SIG-M5 treated with dmso at 0.1 percent for 504 hours (cell line): ENCODE results near the gene TRPM8.

Experiments used
- DNase-seq: peaks from one replicate; lab custom pipeline; 2025; ENCODE audit not compliant: unreplicated experiment; lab: John Stamatoyannopoulos, UW

Gene TRPM8

DNA sequence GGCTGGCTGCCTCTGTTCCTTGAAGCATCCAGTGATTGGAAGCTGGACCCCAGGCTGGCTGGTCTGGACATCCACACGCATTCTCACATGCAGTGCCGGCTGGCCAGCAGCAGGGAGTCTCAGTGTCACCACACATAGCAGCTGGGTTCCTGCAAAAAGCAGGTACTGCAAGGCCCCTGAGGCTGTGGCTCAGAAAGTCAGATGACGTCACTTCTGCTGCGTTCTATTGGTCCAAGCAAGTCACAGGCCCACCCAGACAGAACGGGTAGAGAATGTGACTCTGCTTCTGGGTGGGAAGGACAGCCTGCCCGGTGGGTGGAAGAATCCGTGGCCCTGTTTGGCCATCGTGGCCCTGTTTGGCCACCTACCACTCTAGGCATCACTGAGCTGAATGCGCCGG lies 82.0 kb downstream of the TRPM8 start:
- no peak for DNase-seq

DNA sequence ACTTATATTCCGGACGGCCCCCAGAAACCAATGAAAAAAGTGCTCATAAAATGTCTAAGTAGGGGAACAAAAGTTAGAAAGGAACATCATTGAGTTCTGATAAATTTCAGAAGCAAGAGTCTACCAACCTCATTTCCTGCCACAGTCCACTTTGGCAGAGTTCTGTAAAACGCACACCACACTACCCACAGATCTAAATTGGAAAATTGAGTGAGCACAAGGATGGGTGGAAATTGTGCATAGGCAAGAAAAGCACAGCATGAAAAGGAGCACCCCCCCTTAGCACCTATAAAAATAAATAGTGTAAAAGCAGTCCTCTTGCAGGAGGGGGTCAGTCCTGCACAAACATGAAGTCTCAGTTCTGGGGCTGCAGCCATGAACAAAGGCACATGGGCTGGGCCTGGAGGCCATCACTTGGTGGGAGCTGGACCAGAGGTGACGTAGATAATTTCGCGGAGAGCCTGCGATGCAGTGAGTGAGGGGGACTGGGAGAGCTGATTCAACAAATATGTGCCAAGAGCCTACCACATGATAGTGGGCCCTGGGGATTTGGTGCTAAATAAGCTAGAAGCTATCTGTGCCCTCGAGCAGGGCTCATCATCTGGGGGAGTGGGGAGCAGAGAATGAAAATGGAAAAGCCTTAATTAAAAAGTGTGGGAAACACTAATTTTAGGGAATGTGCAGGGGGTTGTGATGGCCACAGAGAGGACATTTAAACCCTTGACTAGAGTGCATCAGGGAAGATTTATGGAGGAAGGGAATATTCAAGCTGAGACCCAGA lies 84.4 kb downstream of the TRPM8 start:
- DNase-seq: no peak

DNA sequence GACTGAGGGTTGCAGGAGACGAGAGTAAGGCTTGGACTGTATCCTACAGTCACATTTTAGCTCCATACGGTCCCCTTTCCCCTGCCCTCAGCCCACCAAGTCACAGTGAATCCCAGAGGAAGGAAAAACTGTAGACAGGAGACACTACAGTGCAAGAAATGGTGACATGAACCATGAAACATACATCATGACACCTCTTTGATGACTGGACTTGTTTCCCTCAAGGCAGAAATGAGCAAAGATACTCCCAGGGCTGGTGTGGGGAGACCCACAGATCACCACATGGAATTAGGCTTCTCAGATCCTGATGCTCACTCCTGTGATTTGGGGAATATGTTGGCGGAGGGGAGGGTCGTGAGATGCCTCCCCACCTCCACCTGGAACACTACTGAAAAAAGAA lies 85.1 kb downstream of the TRPM8 start:
- DNase-seq: no peak

DNA sequence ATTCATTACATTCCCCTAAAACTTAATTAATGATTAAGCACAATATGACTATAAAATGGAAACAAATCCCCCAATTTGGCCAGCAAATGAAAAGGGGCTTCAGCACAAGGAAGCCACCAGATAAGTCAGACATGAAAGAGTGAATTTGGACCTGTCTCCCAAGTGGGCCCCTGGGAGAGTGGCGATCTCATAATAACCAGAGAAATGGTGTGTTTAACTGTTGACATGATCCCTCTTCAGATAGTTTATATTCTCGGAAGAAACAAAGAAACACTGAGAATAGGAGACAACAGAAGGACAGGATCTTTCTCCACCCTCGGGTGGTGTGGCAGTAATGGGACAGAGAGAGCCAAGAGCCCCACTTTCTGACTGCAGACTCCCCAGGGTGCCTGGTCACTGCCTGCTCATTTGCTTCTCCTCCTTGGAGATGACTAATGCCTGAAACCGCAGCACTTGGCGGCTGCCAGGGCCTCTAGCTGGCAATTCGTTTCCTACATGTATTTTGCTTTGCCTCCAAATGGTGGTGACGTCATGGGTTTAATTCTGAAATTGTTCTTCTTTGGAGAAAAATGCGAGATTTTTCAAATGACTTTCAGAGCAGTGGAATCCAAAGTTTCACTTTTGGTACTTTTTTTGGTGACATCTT lies 86.9 kb downstream of the TRPM8 start:
- peak; percentile 52 for DNase-seq

DNA sequence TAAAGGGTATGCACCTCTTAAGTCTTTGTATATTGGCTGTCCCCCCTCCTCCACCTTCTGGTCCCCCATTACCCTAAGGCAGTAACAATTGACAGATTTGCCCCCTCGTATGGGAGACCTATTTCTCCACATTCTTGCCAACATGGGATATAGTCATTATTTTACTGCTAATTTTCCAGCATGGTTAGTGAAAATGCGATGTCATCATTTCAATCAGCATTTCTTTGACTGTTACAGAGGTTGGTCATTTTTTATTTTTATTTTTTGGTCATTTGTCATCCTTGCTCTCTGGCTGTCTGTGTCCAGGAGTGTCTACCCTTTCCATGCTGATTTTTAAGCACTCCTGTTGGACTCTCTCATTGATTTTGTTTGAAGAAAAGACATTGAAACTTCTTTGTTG lies 88.0 kb downstream of the TRPM8 start:
- no peak for DNase-seq

DNA sequence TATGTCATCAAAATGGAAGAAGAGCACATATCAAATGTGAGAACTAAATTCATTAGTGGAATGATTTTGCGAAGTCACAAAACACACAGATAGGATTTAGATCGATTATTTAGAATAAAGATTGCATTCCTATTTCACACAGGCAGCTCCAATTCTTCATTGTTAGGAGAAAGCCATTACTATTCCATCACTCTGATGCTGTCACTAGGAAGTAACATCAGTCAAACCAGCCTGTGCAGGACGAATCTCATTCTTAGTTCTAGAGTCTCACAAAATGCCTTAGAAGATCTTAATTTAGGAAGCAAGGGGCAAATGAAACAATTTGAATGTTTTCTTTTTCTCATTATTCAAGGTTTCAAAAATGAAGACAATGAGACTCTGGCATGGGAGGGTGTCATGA lies 89.3 kb downstream of the TRPM8 start:
- DNase-seq: no peak

DNA sequence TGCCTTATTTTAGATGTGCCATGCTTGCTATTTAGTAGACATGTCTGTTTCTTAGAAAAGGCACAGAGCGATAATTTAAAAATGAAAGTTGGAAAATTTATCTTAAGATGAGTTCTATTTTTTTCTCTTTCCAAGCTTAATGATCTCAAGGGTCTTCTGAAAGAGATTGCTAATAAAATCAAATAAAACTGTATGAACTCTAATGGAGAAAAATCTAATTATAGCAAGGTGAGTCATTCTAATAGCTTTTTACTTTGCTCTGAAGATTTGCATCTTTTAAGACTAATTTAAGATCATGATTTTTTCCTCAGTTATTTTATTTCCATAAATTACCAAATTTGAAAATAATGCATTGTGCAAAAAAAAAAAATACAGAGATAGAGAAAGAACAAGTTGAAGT lies 97.3 kb downstream of the TRPM8 start:
- no peak for DNase-seq

DNA sequence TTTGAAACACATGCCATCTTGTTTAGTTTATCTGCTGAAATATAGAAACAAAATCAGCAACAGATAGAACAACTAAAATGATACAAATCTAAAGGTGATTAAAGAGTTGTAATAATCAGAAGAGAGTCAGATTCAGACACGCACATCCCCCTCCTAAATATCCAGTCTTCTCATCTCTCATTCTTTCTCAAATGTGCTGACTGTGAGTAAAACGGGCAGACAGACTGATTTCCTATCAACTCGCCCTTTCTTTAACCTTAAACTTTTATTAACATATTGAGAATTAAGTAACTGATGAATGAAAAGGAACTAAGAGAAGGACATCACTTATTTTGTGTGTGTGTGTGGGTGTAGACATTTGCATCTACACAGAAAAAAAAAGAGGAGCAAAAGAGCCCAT lies 98.7 kb downstream of the TRPM8 start:
- DNase-seq: no peak

DNA sequence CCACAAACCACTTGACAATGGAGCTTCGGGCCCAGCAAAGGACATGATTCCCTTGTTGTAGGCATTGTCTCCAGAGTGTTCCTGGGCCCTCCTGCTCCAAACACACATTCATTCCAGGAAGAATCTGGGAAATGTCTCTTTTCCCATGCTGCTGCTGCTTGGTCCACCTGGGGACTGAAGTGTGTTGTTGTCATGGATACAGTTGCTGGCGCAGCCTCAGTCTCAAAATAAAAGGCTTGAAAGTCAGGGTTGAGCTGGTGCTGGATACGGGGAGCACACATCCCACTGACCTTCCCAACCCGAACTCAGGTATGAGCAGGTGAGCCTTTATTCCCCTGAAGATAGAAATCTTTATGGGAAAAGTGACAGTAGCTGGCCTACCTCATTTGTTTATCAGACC lies 102.7 kb downstream of the TRPM8 start:
- no peak for DNase-seq

DNA sequence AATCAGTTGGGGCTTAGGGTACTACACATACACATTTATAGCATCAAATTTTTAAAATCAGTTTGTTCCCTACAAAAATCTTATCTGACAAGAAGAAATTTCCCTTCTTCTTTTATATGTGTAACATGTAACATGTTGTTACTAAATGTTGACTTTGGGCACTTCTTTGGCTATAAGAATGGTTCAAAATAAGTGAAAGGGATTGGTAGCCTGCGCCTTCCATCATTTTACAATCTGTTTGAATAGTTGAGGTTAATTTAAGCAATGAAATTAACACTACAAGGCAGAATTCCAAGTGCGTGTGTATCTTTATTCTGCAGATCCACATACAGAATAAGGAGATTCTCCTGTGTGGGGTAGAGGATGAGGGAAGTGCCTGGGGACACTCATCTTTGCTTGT lies 103.2 kb downstream of the TRPM8 start:
- no peak for DNase-seq

DNA sequence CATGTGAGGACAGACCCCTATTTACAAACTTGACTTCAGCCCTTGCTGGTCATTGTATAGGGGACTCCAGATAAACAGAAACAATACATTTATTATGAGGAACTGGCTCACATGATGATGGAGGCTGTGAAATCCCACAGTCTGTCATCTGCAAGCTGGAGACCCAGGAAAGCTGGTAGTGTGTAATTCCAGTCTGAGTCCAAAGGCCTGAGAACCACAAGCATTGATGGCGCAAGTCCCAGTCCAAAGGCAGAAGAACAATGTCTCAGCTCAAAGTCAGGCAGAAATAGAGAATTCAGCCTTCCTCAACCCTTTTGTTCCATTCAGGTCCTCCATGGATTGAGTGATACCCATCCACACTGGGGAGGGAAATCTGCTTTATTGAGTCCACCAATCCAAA lies 105.3 kb downstream of the TRPM8 start:
- no peak for DNase-seq

DNA sequence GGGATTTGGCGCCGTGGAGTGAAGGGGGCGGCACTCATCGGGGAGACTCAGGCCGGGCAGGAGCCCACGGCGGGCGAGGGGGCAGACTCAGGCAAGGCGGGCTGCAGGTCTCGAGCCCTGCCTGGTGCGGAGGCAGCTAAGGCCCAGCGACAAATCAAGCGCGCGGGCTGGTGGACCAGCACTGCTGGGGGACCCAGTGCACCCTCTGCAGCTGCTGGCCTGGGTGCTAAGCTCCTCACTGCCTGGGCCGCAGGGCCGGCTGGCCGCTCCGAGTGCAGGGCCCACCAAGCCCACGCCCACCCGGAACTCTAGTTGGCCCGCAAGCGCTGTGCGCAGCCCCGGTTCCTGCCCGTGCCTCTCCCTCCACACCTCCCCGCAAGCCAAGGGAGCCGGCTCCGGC lies 107.1 kb downstream of the TRPM8 start:
- DNase-seq: no peak

DNA sequence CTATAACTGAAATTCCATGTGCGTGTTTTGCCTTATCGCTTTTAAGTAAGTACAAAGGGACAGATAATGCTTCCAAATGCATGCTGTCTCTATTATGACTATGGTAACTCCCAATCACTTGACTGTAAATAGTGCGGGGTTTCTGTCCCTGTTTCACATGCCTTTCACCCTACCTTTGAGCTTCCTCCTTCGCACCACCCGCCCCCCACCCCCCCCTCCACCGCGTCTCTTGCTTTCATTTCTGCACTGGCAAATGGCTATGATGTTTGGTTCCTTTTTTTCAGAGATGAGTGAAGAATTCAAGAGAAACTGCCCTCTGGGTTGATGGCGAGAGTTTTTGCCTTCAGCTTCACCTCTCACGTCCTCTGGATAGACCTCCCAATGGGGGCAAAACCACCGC lies 108.3 kb downstream of the TRPM8 start:
- peak; percentile 53 for DNase-seq

DNA sequence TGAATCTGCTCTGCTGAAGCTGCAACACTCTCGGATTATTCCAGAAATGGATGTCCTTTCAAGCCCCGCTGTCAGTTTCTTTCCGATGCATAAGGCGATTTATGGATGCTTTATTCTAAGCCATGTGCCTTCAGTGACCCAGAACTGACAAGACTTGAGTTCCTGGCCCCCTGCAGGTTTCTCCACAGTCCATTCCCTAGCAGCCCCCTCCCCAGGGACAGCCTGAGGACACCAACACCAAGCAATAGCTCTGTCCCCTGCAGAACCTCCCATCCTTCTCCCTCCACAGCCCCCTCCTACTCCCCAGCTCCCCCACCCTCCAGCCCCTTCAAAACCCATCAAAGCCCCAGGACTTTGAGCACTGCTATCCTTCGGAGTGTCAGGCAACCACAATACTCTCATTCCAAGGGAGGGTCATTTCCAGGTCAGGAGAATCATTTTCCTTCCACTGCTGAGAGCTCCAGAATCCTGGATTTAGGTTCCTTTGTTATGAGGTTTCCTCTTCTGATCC lies 108.8 kb downstream of the TRPM8 start:
- DNase-seq: no peak

DNA sequence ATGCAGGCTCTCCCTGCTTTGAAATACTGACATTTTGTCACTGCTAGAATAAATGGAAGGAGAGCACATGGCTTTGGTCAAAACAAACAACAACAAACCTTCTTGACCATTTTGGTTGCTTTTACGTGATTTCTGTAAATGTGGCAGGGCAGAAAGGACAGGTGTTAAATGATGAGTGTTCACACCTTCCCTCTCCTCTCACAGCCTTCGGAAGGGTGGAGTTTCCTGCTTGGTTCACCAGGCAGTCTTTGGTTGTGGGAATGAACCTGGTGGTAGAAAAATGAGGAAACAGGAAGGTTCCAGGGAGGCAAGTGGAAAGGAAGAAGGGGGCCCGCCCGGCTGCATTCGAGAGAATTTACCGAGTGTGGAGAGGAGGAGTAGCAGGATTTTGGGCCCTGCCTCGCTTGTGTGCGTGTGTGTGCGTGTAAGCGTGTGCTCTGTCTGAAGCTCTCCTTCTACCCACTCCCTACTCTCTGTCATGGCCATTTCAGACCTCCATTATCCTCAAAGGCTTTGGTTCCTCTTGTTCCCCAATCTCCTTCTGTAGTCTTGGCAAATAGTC lies 109.6 kb downstream of the TRPM8 start:
- no peak for DNase-seq

DNA sequence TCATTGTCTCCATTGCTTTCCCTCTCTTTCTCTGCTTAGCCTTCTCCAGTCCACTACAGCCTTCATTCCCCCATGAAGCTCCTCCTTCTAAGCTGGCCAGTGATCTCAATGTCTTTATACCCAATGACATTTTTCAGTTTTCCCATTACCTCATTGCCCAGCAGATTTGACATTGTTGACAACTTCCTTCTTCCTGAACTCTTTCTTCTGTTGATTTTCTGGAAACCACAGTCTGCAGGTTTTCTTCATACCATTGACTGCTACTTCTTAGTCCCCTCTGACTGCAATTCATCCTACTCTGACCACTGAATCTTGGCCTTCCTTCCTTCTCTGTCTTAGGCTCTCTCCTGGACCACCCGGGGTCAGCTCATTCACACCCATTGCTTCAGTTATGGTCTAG lies 110.5 kb downstream of the TRPM8 start:
- DNase-seq: no peak

DNA sequence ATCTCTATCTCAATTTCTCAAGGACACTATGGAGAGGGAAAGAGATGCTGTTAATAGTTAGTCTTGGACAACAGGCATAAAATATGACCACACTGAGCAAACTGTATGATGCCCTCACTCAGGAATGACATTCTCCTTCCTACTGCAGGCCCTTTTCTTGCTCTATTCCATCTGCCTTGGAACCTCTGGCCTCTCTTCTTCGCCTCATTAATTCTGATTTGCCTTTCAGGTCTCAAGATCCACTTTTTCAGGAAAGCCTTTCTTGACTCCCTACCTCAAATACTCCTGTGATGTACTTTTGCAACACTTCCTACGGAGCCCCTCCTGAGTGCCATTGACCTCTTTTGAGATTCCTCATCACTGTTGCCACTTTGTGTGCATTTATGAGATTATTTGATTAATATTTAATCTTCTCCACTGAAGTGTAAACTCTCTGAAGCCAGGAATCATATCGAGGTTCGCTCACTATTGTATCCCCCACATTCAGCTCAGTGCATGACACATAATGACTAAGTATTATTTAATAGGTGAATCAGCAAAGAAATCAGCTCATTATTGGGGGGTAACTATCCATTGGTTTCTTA lies 112.1 kb downstream of the TRPM8 start:
- DNase-seq: no peak

DNA sequence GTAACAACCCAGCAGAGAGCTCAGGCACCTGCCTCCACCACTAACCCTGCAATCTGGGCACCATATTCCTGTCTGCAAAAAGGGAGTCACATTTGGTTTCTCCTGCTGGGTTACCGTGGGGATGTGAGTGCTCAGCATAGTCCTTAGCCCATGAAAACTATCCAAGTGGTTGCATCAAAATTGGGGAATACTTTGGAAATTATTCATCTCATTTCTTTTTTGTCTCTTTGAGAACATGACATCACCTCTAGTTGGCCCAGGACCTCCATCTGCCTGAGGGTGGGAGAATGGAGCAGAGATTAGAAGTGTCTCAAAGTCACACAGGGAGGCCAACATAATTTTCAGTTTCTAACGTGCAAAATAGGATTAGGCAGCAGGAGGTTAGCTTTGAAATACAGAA lies 114.0 kb downstream of the TRPM8 start:
- DNase-seq: no peak

DNA sequence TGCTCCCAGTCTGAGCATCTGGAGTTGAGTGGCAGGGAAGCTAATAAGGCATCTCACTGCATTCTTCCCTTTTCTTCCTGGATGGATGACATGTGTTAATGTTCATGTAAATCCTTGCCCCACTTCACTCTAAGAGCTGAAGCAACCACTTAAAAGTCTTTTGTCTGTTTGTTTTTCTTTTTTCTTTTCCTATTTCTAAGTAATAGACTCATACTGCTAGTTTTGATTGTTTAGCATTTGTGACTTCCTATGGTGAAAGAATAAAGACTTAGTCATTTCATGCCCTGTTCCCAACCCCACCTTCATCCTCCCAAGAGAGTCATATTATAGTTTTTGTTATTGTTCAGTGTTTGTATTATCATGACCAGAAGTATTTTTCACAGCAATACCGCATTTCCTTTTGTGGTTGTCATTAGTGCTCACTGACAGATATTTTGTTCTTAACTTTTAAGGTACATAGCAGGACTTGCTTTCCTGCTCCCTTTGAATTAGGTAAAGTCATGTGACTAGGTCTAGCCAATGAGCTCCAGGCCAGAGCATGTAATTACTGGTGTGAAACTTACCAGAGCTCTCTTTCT lies 115.2 kb downstream of the TRPM8 start:
- no peak for DNase-seq

DNA sequence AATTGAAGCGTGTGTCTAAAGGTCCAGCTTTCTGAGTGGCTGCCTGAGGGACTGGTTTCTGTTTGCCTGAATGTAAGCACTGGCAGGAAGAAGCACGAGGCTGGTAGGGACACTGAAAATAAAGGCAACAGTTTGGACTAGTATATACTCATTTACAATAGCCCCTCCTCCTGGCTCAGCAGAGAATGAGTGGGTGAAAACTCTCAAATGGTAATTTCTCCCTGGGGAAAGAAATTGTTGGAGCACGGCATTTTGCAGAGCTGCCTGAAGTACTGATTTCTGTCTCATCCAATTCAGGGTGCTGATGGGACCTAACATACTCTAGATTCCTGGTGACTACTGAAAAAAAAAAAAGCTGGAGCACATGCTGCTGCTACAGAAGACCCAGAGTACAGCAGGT lies 116.0 kb downstream of the TRPM8 start:
- no peak for DNase-seq

DNA sequence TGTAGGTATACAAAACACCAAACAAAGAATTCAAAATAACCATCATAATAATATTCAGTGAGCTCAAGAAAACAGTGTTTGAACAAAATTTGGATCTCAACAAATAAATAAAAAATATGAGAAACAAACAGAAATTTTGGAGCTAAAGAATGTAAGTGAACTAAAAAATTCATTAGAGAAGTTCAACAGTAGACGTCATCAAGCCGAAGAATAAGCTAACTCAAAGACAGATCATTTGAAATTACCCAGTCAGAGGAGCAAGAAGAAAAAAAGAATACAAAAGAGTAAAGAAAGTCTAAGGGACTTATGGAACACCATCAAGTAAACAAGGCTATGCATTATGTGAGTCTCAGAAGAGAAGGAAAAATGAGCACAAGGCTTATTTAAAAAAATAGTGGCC lies 116.7 kb downstream of the TRPM8 start:
- DNase-seq: no peak
